Epithelial cell of prostate (primary cell): ENCODE data around the gene BCAS1.

Experiments
- DNase-seq: peaks from one replicate; pipeline ENCODE4 v3.0.0-alpha.2; 2011; ENCODE audit warnings: low read depth, low spot score
- H3K27ac ChIP-seq: fragments of 450-650 bp; 2 replicates; pipeline ENCODE4 v1.5.1; 2017; ENCODE audit warnings: mild to moderate bottlenecking

Gene BCAS1, protein sequence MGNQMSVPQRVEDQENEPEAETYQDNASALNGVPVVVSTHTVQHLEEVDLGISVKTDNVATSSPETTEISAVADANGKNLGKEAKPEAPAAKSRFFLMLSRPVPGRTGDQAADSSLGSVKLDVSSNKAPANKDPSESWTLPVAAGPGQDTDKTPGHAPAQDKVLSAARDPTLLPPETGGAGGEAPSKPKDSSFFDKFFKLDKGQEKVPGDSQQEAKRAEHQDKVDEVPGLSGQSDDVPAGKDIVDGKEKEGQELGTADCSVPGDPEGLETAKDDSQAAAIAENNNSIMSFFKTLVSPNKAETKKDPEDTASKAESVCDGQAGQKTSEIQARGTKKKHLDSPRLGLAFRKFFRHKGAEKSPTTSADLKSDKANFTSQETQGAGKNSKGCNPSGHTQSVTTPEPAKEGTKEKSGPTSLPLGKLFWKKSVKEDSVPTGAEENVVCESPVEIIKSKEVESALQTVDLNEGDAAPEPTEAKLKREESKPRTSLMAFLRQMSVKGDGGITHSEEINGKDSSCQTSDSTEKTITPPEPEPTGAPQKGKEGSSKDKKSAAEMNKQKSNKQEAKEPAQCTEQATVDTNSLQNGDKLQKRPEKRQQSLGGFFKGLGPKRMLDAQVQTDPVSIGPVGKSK

DNA sequence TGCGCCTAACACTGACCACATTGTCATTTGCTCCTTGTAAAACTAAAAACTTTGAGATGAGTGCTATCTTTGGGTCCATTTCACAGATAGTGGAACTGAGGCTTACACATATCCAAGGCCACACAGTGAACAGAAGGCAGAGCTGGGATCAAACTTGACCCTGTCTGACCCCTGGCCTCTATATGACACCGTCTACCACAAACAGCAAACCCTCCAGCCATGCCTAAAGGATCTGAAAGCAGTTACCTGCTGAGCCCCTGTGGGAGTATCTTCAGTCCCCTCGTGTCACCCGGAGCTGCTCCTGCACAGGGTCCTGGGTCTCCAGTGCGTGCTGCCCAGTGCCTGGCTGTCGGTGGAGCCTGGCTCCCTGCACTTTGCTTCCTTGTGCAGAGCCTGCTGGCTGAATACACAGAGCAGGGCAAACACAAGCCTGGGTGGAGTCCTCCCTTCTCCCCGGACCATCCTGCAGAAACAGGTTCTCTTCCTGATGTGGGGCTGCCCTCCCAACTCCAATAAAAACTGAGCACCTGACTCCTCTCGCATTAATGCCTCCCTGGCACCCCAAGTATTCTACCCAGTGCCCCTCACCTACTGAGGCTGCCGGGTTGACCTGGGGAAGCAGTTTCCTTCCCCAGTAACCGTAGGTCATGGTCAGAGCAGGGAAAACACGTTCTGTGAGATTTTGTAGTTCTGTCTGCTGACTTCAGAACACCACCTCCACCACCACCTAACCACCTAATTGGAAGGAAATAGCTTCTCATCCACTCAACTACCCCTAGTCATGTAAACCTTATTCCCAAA lies at the start of gene BCAS1:
Gene BCAS1 (minus strand): TSS at position 408 of the 801 bp plus-strand sequence. CDS start 11,876 bp downstream, outside the sequence.
- no peak for DNase-seq
- no peak within 1 kb of the TSS for H3K27ac ChIP-seq

DNA sequence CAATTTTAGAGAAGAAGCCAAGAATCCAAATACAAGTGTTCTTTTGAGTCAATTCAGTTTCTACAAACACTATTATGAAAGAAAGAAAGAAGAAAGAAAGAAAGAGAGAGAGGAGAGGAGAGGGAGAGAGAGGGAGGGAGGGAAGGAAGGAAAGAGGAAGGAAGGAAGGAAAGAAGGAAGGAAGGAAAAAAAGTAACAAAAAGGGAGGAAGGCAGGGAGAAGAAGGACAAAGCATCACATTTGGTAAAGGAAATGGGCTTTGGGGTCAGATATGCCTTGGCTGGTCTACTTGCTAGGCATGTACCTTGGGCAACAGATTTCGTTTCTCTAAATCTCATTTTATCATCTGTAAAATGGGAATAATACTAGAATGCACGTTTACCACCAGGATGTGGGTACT lies 49.4 kb upstream of the BCAS1 start:
- no peak for DNase-seq
- no peak overlapping the region for H3K27ac ChIP-seq

DNA sequence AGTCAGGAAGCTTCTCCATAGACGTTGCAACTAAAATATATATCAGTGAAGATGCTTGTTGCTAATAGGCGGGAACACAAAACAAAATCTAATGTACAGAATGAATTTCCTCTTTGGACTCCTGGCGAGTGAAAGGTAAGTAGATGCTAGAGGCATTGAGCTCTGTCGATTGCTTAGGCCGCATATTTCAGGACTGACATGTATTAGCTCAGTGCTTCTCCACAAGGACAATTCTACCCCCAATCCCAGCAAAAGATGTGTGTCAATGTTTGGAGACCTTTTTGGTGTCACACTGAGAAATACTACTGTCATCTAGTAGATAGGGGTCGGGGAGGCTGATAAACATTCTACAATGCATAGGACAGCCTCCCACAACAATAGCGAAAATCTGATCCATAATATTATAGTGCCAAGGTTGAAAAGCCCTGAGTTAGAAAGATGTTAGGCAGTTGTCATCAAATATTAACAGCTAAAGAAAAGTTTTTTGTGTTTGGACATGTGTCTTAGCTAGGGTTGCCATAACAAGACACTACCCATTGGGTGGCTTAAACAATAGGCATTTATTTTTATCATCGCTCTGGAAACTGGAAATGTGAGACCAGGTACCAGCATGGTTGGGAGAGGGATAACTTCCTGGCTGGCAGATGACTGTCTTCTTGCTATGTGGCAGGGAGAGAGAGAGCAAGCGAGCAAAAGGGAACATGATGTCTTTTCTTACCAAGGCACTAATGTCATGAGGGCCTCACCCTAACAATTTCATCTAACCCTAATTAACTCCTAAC lies 48.0 kb upstream of the BCAS1 start:
- DNase-seq: no peak
- H3K27ac ChIP-seq: no peak overlapping the region

DNA sequence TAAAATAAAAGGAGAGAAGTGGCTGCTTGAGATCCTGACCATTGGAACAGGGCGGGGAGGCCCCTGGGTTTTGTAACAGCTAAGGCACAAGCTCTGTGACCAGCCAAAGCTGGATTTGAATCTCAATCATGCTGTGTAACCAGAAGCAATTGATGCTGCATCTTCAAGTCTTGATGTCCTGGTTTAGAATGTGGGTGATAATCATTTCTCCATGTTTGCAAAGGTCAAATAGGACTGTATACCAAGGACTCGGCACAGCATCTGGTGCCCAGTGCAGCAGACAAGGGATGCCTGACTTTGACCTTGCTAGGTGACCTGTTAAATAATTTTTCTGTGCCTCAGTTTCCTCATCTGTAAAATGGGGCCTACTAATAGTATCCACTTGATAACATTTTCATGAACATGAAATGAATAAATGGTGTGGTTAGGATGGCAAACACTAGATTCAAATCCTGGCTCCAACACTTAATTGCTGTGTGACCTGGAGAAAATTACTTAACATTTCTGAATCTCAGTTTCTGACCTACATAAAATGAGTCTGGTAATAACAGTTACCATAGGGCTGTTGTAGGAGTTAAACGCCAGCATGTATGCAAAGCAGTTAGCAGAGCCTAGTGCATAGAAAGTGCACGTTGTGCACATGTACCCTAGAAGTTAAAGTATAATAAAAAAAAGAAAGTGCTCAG lies 46.3 kb upstream of the BCAS1 start:
- DNase-seq: no peak
- peak overlapping the region; percentile 67 for H3K27ac ChIP-seq

DNA sequence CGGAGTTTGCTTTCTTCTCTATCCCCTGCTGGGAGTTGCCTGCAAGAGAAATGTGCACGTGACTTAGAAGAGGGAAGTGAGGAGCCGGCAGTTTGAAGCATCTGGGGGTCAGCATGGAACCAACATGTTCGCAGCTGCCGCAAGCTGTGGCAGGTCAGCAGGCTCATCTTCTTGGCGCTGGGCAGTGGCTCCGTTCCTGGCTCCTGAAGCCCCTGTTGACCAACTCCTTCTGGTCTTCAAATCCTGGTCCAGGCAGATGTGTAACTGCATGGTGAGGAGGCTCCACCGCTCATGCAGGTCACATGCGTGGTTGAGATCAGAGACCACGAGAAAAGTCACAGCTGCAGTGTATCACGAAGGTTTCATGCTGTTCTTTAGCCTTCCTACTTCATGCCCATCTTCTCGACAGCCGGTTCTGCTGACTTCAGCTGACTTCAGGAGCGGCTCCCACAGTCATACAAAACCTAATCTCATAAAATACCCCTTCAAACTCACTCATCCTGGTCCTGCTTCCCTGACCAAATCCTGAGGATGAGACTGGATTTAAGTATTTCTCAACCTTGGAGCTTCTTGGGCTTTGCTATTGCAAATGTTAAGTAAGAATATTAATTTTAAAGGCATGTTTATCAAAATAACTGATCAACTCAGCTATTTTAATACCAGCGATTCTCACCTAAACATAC lies 44.9 kb upstream of the BCAS1 start:
- H3K27ac ChIP-seq: peak overlapping the region; percentile 67
- DNase-seq: no peak

DNA sequence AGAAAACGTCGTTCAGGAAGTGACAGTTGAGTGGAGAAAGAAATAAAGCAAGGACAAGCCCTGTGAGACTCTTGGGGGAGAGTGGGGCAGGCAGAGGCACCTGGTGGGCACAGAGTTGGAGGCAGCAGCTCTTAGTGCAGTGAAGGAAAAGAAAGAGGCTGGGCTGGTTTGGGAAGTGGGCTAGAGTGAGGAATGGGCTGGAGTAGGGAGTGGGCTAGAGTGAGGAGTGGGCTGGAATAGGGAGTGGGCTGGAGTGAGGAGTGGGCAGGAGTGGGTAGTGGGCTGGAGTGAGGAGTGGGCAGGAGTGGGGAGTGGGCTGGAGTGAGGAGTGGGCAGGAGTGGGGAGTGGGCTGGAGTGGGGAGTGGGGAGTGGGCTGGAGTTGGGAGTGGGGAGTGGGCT lies 43.7 kb upstream of the BCAS1 start:
- DNase-seq: no peak

DNA sequence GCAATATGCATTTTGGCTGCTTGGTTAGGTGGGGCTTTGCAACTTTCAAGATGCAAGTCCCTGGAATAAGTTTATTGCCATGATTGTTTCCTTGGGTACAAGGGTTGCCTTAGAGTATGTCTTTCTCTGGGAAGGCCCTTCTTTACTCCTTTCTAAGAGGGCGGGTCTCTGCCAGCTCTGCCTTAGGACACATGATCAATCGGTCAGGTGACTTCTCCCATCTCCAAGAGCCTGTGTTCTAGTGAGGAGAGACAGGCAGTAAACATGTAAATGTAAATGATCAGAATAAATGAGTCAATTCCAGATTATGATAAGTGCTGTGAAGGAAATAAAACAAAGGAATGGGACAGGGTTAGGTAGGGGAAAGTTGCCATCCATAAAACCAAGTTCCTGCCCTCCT lies 43.2 kb upstream of the BCAS1 start:
- no peak for DNase-seq
- no peak overlapping the region for H3K27ac ChIP-seq

More for the DNA sequence above, 43.7 kb upstream of the BCAS1 start:
- H3K27ac ChIP-seq: no peak overlapping the region

DNA sequence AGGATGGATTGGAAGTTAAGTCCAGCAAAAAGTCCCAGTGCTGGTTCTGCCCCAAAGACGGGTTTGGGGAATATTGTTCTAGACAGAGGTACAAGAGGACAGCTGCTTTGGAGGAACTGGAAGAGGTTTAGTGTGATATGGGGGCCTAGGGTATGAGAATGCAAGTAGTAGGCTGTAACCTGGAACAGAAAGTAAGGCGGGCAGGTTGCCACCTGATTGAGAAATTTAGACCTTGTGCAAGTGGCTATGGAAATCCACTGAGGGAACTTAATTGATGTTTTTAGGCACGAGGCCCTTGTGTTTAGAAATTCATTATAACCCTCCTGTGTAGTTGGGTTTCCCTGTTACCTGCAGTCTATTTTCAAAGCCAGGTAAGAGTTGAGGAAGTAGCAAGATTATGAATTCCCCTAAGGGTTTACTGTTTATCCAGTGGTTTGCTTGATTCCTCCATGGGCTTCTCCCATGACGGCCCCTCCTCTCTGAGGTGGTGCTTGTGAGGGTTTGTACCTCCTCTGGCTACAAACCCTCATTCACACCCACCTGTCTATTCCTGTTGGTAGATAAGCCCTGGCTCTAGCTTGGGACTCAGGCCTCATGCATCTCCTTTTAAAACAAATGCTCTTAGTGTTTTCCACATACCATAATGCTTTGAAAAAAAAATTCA lies 42.0 kb upstream of the BCAS1 start:
- no peak overlapping the region for H3K27ac ChIP-seq
- DNase-seq: no peak

DNA sequence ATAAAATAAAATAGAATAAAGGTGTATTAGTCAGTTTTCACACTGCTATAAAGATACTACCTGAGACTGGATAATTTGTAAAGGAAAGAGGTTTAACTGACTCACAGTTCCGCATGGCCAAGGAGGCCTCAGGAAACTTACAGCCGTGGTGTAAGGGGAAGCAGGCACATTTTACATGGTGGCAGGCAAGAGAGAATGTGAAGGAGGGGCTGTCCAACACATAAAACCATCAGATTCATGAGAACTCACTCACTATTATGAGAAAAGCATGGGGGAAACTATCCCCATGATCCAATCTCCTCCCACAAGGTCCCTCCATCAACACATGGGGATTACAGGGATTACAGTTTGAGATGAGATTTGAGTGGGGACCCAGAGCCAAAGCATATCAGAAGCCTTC lies 41.1 kb upstream of the BCAS1 start:
- H3K27ac ChIP-seq: no peak overlapping the region
- DNase-seq: no peak

DNA sequence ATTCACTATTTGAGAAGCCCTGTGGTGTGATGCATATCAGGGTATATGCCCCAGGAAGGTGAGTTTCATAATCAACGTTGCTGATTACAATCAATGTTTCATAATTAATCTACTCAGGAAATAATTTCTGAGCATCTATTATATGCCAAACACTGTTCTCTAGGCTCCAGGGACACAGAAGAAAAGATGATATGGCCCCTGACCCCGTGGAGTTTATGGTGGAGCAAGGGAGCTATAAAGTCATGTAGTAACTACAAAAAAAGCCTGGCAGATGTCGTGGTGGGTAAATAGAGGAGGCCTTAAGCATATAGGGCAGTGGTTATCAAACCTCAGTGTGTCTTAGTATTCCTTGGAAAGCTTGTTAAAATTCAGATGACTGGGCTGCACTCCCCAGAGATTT lies 40.1 kb upstream of the BCAS1 start:
- DNase-seq: no peak
- H3K27ac ChIP-seq: peak overlapping the region; percentile 84

DNA sequence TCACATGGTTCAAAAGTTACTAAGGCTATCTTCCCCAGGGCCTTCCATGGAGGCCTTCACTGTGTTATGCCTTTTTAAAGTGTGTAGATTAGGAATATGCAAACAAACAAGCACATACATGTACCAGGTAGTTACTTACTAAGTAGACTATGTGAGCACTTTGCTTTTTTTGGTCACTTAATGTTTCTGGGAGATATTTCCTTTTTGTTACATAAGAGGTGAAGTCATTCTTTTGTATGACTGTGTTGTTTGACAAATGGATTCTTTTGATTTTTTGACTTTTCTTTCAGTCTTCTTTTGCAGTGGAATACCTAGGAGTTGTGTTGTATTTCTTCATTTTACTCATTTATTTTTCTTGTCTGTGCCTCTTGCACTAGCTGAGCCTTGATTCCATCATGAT lies 39.6 kb upstream of the BCAS1 start:
- H3K27ac ChIP-seq: peak overlapping the region; percentile 84
- no peak for DNase-seq

DNA sequence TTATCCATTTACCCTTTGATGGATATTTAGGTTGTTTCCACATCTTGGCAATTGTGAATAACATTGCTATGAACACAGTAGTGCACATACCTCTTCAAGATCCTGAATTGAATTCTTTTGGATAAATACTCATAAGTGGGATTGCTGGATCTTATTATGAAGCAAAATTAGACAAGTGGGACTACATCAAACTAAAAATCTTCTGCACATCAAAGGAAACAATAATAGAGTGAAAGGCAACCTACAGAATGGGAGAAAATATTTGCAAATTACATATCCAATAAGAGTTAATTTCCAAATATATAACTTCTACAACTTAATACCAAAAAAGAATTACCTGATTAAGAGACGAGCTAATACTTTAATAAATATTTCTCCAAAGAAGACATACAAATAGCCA lies 38.4 kb upstream of the BCAS1 start:
- peak overlapping the region; percentile 84 for H3K27ac ChIP-seq

DNA sequence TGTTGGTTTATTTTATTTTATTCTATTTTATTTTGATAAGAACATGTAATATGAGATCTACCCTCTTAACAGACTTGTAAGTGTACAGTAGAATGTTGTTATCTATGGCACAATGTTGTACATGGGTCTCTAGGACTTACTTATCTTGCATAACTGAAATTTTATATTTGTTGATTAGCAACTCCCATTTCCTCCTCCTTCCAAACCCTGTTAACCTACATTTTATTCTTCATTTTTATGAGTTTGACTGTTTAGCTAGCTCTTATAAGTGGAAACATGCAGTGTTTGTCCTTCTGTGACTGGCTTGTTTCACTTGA lies 37.9 kb upstream of the BCAS1 start:
- DNase-seq: no peak

More for the DNA sequence above, 38.4 kb upstream of the BCAS1 start:
- DNase-seq: no peak

DNA sequence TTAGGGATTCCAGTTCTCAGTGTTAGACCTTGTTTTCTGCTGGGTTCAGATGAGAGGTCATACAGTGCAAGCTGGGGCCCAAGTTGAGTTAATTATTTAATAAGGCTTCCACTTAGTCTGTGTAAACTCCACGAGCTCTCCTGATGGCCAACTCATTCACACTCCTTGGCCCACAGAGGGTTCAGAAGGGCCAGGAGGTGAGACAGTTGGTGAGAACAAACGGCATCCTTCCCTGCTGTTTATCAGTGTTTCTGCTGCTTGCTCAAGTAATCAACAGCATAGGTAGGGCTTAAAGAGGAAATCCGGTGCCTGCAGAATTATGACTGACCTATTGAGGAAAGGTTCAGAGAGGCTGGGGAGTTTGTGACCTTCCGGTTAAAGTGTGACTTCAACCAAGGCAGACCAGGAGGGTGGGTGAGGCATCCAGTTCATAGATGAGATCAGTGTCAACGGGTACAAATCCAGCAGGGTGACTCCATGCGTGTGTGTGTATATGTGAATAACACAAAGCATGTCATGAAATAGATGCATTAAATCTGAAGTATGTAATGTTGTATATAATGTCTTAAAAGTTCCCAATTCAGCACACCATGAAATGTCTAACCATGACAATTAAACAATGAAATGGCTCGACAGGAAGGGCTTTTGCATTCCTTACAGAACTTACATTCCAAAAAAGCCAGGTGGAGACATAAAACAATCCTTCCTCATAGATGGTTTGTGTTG lies 37.4 kb upstream of the BCAS1 start:
- H3K27ac ChIP-seq: peak overlapping the region; percentile 34
- no peak for DNase-seq

More for the DNA sequence above, 37.9 kb upstream of the BCAS1 start:
- peak overlapping the region; percentile 34 for H3K27ac ChIP-seq

DNA sequence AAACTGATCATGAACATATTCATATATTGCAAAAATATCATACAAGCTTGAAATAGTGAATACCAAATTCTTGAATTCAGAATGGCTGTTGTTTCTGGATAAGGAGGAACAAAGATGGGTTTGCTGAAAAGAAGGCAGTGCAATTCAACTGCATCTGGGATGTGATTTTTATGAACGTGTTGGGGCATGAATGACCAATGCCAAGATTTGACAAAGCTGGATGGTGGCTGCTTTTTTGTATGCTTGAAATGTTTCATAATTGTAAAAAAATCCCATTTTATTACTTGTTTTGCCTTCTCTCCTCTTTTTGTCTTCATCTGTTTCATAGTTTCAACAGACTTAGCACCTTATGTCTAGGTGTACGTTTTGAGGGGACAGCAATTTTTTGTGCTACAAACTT lies 36.8 kb upstream of the BCAS1 start:
- H3K27ac ChIP-seq: peak overlapping the region; percentile 34
- DNase-seq: no peak

DNA sequence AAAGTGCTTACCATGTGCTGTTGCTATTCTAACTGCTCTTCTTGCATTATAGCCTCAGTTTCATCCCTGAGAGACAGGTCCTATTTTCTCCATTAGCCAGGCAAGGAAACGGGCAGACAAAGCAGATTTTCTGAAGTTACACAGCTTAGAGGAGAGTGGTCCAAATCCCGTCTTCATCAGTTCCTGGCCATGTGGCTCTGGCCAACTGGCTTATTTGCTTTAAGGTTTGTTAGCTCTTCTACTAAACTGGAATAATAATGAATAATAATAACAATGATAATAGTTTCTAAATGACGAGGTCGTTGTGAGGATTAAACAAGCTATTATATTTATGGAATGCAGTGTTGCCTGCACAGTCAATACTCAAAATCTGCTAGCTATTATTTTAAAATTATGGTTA lies 35.8 kb upstream of the BCAS1 start:
- DNase-seq: no peak

DNA sequence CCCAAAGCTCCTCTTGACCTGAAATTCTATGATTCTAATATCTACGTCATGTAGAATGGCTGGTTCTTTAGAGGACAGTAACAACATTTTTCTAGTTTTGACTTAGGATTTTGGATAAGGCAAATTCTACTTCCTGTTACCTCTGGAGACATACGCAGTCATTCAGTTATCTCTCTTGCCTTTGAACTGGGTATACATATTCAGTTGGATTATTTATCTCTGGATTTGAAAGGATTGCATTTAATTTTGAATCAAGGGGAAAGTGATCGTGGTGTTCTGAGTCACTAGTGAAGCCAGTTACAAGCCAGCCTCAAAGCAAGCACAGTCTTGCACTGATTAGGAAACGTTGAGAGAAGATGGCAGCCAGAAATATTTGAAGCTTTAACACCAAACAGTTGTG lies 35.3 kb upstream of the BCAS1 start:
- peak overlapping the region; percentile 57 for H3K27ac ChIP-seq
- peak; percentile 52 for DNase-seq

More for the DNA sequence above, 35.8 kb upstream of the BCAS1 start:
- H3K27ac ChIP-seq: peak overlapping the region; percentile 57

DNA sequence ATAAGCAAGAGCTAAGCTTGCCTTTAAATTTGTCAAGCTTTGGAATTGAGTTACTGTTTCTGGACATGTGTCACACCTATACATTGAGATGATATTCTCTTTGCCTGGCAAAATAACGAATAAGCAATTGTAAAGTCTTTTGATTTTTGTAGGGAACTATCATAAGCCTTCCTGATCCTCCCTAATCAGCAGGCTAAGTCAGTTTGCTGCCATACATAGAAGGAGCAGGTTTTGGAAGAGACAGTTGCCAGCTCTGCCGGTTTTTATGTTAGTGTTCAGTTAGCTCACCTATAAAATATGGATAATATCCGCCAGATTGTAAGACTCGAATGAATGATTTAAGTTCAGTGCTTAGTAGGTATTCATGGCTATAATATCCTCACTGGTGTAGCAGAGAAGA lies 34.4 kb upstream of the BCAS1 start:
- H3K27ac ChIP-seq: no peak overlapping the region
- no peak for DNase-seq
